Measurements from ENCODE around the gene ARL8A. TPM values are rescaled to one million over a fixed set of nuclear protein-coding genes. Genes with fewer than 3 reads are reported as not detected.
"Not testable (repeated sequence)": the region's sequence is repeated elsewhere in the genome, so short reads cannot be mapped to it uniquely, and the experiment has no call there.

Gene ARL8A
- total RNA-seq (42.1 and 42.5 TPM in 2 replicates), polyA plus RNA-seq (45.3 and 49.1 TPM in 2 replicates)

DNA sequence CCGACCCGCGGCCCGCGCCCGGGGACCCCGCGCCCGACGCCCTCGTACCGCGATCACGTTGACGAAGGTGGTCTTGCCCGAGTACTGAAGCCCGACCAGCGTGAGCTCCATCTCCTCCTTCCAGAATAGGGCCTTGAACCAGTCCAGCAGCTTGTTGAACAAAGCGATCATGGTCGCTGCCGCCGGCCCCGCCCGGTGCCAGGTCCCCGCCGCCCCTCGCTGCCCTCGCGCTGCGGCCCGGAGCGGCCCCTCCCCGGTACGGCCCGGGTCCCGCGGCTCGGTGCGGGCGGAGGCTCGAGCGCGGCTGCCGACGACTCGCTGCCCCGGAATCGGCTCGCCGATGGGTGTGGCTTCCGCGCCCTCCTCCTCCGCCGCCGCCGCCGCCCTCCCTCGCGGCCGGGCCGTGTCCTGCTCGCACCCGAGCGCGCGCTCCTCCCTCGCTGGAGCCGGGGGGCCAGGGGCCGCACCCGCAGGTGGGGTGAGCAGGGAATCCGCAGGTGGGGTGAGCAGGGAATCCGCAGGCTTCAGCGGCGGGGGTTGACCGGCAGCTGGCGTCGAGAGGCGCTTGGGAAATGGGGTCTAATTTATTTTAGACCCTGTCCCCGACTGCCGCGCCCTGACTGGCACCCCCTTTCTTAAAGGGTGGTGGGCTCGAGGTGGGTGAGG, at the start of gene ARL8A:
TSS of gene ARL8A (minus strand) at position 336 of the 666 bp plus-strand sequence. CDS start at position 171, 165 bp downstream.
- Histone ChIP-seq H3K27me3 (peaks cover 4% of the 10 kb centered on the region), H3K36me3 (no peaks in the 10 kb centered on the region), H3K9me3 (ENCODE audit: low read depth) (no peaks in the 10 kb centered on the region), H3K27ac (peak within 1 kb of the TSS; percentile 65), H3K4me3 (peak within 1 kb of the TSS; percentile 87), H3K4me1 (ENCODE audit: low read depth) (peaks cover 6% of the 10 kb centered on the region)
- peak; percentile 47 to 77 for DNase-seq (ENCODE audit: low read depth in 1 of 2, low spot score in 1 of 2)
- TF ChIP-seq, protein P1, sequence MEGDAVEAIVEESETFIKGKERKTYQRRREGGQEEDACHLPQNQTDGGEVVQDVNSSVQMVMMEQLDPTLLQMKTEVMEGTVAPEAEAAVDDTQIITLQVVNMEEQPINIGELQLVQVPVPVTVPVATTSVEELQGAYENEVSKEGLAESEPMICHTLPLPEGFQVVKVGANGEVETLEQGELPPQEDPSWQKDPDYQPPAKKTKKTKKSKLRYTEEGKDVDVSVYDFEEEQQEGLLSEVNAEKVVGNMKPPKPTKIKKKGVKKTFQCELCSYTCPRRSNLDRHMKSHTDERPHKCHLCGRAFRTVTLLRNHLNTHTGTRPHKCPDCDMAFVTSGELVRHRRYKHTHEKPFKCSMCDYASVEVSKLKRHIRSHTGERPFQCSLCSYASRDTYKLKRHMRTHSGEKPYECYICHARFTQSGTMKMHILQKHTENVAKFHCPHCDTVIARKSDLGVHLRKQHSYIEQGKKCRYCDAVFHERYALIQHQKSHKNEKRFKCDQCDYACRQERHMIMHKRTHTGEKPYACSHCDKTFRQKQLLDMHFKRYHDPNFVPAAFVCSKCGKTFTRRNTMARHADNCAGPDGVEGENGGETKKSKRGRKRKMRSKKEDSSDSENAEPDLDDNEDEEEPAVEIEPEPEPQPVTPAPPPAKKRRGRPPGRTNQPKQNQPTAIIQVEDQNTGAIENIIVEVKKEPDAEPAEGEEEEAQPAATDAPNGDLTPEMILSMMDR (IDR thresholded peaks at IDR 0.05; ENCODE audit: low read depth, low read length): no peak

DNA sequence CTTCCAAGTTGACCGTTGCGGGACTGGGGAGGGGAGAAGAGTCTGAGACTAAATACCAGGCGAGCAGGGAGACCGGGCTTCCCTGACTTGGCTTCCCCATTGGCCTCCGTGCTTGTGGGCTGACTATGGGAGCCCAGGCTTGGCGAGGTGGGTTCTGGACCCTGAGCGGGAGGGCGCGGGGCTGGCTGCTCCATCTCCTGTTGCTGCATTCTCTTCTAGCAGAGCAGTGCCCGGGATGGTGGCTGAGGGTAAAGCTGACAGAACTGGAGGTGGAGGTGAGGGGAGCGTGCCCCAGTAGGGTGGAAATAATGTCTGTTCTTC, 49.8 kb upstream of the ARL8A start:
- TF ChIP-seq, protein P1 (IDR thresholded peaks at IDR 0.05; ENCODE audit: low read depth, low read length): no peak
- H3K9me3 ChIP-seq (ENCODE audit: low read depth): no peaks in the 10 kb centered on the region
- DNase-seq (ENCODE audit: low read depth in 1 of 2, low spot score in 1 of 2): no peak

DNA sequence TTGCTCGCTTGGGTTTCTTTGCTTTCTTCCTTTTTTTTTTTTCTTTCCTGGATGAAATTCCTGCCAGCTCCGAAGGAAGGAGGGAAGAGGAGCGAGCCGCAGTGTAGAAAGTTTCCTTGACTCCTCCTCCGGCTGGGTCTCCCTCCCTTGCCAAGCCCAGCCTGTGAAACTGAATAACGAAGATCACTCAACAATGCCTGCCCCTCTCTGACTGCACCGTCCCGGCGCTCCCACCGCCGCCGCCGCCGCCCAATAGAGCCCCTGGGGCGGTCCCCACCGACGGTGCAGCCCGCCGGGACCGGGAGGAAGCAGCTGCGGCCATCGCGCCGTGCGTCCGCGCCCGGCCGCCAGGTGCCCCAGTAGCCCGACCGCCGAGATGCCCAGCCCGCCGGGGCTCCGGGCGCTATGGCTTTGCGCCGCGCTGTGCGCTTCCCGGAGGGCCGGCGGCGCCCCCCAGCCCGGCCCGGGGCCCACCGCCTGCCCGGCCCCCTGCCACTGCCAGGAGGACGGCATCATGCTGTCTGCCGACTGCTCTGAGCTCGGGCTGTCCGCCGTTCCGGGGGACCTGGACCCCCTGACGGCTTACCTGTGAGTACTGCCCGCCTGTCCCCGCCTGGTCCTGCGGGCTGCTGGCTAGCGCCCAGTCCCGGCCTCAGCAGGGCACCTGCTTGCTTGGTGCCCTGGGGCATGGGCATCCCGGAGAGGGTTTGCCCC, 49.2 kb upstream of the ARL8A start, which contains the start of gene LGR6:
TSS of gene LGR6 (plus strand) at position 186 of the 714 bp plus-strand sequence. CDS start at position 377, 191 bp downstream.
- Histone ChIP-seq H3K36me3 (no peaks in the 10 kb centered on the region), H3K27me3 (peaks cover 51% of the 10 kb centered on the region), H3K27ac (no peak within 1 kb of the TSS), H3K4me3 (peak within 1 kb of the TSS; percentile 18), H3K9me3 (ENCODE audit: low read depth) (no peaks in the 10 kb centered on the region), H3K4me1 (ENCODE audit: low read depth) (no peaks in the 10 kb centered on the region)
- TF ChIP-seq, protein P1 (IDR thresholded peaks at IDR 0.05; ENCODE audit: low read depth, low read length): no peak
- peak; percentile 25 to 58 for DNase-seq (ENCODE audit: low read depth in 1 of 2, low spot score in 1 of 2)

More for the DNA sequence above, 49.8 kb upstream of the ARL8A start:
- no peak overlapping the region for H3K4me3 ChIP-seq
- H3K36me3 ChIP-seq: no peaks in the 10 kb centered on the region
- no peak overlapping the region for H3K27ac ChIP-seq
- H3K4me1 ChIP-seq (ENCODE audit: low read depth): no peaks in the 10 kb centered on the region
- peaks cover 51% of the 10 kb centered on the region for H3K27me3 ChIP-seq

DNA sequence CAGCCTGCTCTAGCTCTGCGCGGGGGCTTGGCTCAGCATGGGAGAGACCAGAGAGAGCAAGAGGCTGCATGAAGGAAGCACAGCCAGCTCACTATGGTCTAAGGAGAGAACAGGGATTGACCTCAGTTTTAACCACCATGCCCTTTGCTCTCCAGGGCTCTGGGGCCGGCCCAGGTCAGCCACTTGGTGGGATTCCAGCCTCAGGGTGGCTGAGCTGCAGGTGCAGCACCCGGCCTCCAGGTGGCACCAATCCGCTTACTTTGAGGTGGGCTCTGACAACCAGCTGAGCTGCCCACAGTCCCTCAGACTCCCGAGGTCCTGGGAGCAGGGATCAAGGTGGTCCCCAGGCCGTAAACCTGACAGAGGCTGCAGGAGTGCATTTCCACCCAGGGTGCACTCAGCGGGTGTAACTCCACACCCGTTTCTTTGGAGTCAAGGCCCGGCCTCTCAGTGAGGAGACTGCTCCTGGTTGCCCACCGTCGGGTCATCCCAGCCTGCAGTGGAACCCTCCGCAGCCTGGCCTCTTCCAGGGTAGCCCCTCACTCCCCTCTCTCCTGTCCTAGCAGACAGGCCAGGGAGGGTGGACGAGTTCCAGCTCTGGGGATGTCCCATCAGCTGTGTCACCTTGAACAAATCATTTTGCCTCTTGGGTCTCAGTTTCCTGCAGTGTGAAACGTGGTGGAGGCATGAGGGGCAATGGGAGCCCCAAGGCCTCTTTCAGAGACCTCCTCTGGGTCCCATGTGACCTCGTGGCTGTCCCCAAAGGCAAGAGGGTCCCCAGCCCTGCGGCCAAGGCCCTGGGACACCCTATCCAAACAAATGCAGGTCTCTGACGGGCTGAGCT, 48.5 kb upstream of the ARL8A start:
- Histone ChIP-seq H3K36me3 (no peaks in the 10 kb centered on the region), H3K4me1 (ENCODE audit: low read depth) (no peaks in the 10 kb centered on the region), H3K4me3 (peak overlapping the region; percentile 18), H3K27me3 (peaks cover 51% of the 10 kb centered on the region), H3K9me3 (ENCODE audit: low read depth) (no peaks in the 10 kb centered on the region), H3K27ac (no peak overlapping the region)
- peak; percentile 63 to 80 for DNase-seq (ENCODE audit: low read depth in 1 of 2, low spot score in 1 of 2)
- TF ChIP-seq, protein P1 (IDR thresholded peaks at IDR 0.05; ENCODE audit: low read depth, low read length): peak; percentile 90

DNA sequence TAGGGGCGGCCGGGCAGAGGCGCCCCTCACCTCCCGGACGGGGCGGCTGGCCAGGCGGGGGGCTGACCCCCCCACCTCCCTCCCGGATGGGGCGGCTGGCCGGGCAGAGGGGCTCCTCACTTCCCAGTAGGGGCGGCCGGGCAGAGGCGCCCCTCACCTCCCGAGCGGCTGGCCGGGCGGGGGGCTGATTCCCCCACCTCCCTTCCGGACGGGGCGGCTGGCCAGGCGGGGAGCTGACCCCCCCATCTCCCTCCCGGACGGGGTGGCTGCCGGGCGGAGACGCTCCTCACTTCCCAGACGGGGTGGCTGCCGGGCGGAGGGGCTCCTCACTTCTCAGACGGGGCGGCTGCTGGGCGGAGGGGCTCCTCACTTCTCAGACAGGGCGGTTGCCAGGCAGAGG, 46.9 kb upstream of the ARL8A start:
- H3K4me1 ChIP-seq (ENCODE audit: low read depth); H3K36me3 ChIP-seq; DNase-seq (ENCODE audit: low read depth in 1 of 2, low spot score in 1 of 2); H3K9me3 ChIP-seq (ENCODE audit: low read depth); H3K4me3 ChIP-seq; H3K27ac ChIP-seq: not testable (repeated sequence)
- peaks cover 36% of the 10 kb centered on the region for H3K27me3 ChIP-seq

All from cardiac muscle cell (in vitro differentiated cells and primary cell).